ENCODE measurements around the gene NECTIN2. TPM values are rescaled to one million over a fixed set of nuclear protein-coding genes. Genes with fewer than 3 reads are reported as not detected.

NECTIN2 gene
- polyA plus RNA-seq, 1 donor from 2014 or later: not detected

GRCh38 chr19:44811122-44811419, 35.0 kb upstream of the NECTIN2 start:
- Mint-ChIP-seq H3K4me3 (no peak overlapping the region), H3K4me1 (peaks cover 0 to 5% (median 0%) of the 10 kb centered on the region in 3 donors), H3K36me3 (no peaks in the 10 kb centered on the region), H3K27me3 (peaks cover 14% of the 10 kb centered on the region), H3K27ac (no peak overlapping the region), H3K9me3 (no peaks in the 10 kb centered on the region)

DNA sequence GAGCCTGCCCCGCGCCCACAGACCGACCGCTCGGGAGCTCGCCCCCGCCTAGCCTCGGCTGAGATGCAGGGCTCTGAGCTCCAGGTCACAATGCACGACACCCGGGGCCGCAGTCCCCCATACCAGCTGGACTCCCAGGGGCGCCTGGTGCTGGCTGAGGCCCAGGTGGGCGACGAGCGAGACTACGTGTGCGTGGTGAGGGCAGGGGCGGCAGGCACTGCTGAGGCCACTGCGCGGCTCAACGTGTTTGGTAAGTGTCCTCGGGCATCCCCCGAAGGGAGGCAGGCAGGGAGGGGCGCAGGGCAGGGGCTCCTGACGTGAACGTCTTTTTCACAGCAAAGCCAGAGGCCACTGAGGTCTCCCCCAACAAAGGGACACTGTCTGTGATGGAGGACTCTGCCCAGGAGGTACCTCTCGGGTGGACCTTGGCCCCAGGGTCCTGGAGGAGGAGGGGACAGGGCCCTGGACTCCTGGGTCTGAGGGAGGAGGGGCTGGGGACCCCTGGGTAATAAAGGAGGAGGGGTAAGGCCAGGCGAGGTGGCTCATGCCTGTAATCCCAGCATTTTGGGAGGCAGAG, 33.9 kb upstream of the NECTIN2 start:
- peaks cover 0 to 5% (median 0%) of the 10 kb centered on the region in 3 donors for H3K4me1 Mint-ChIP-seq
- peaks cover 2% of the 10 kb centered on the region for H3K36me3 Mint-ChIP-seq
- H3K4me3 Mint-ChIP-seq: no peak overlapping the region
- no peak overlapping the region for H3K27ac Mint-ChIP-seq
- H3K27me3 Mint-ChIP-seq: peaks cover 13% of the 10 kb centered on the region
- H3K9me3 Mint-ChIP-seq: no peaks in the 10 kb centered on the region

- no peak overlapping the region for H3K4me3 Mint-ChIP-seq
- peaks cover 2% of the 10 kb centered on the region for H3K36me3 Mint-ChIP-seq
- peaks cover 0 to 5% (median 0%) of the 10 kb centered on the region in 3 donors for H3K4me1 Mint-ChIP-seq
- peaks cover 14% of the 10 kb centered on the region for H3K27me3 Mint-ChIP-seq
- H3K9me3 Mint-ChIP-seq: no peaks in the 10 kb centered on the region
- no peak overlapping the region for H3K27ac Mint-ChIP-seq
Measured at GRCh38 chr19:44813070-44813840, 32.8 kb upstream of the NECTIN2 start.

GRCh38 chr19:44813841-44814470, 32.1 kb upstream of the NECTIN2 start:
- Mint-ChIP-seq H3K27me3 (peaks cover 10% of the 10 kb centered on the region), H3K9me3 (no peaks in the 10 kb centered on the region), H3K36me3 (peaks cover 2% of the 10 kb centered on the region), H3K27ac (no peak overlapping the region), H3K4me1 (peaks cover 0 to 5% (median 0%) of the 10 kb centered on the region in 3 donors), H3K4me3 (no peak overlapping the region)

- H3K4me3 Mint-ChIP-seq: no peak overlapping the region
- no peaks in the 10 kb centered on the region for H3K9me3 Mint-ChIP-seq
- peaks cover 2% of the 10 kb centered on the region for H3K36me3 Mint-ChIP-seq
- no peak overlapping the region for H3K27ac Mint-ChIP-seq
- peaks cover 8% of the 10 kb centered on the region for H3K27me3 Mint-ChIP-seq
- H3K4me1 Mint-ChIP-seq: peaks cover 0 to 5% (median 0%) of the 10 kb centered on the region in 3 donors
Measured at GRCh38 chr19:44814517-44814916, 31.6 kb upstream of the NECTIN2 start.

GRCh38 chr19:44816301-44816700, 29.8 kb upstream of the NECTIN2 start:
- Mint-ChIP-seq H3K4me3 (no peak overlapping the region), H3K27me3 (peaks cover 2% of the 10 kb centered on the region), H3K27ac (no peak overlapping the region), H3K9me3 (no peaks in the 10 kb centered on the region), H3K4me1 (peaks cover 0 to 5% (median 0%) of the 10 kb centered on the region in 3 donors), H3K36me3 (peaks cover 2% of the 10 kb centered on the region)

DNA sequence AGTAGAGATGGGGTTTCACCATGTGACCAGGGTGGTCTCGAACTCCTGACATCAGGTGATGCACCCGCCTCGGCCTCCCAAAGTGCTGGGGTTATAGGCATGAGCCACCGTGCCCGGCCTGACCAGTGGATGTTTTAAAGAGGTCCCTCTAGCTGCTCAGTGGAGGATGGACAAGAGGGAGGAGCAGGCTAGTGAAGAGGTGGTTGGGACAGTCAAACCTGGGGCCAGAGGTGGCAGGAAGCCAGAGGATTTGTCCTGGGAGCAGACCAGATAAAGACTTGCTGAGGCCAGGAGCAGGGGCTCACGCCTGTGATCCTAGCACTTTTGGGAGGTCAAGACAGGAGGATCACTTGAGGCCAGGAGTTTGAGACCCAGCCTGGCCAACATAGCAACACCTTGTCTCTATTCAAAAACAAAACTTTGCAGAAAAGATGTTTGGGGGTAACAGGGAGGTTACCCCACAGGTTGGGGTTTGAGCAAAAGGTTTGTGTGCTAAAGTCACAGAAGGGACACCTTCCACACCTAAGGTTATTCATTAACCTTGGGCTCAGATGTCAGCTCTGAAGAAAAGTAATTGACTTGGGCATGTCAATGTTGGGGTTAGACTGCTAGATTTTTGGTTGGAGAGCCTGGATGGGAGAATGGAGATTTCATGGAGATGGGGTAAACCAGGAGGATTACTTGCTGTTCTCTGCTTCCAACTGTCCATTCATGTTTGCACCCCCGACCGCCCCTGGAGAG, 28.2 kb upstream of the NECTIN2 start:
- Mint-ChIP-seq H3K36me3 (peaks cover 2% of the 10 kb centered on the region), H3K4me3 (no peak overlapping the region), H3K9me3 (no peaks in the 10 kb centered on the region), H3K27me3 (peaks cover 4% of the 10 kb centered on the region), H3K4me1 (peaks cover 0 to 5% (median 0%) of the 10 kb centered on the region in 3 donors), H3K27ac (no peak overlapping the region)

GRCh38 chr19:44818466-44819031, 27.5 kb upstream of the NECTIN2 start:
- Mint-ChIP-seq H3K9me3 (no peaks in the 10 kb centered on the region), H3K4me3 (no peak overlapping the region), H3K27ac (no peak overlapping the region)

GRCh38 chr19:44819246-44819832, 26.8 kb upstream of the NECTIN2 start:
- Mint-ChIP-seq H3K4me3 (no peak overlapping the region), H3K9me3 (no peaks in the 10 kb centered on the region), H3K36me3 (peaks cover 2% of the 10 kb centered on the region), H3K27me3 (peaks cover 4% of the 10 kb centered on the region), H3K27ac (no peak overlapping the region), H3K4me1 (no peaks in the 10 kb centered on the region)

More at GRCh38 chr19:44818466-44819031, 27.5 kb upstream of the NECTIN2 start:
- Mint-ChIP-seq H3K27me3 (peaks cover 4% of the 10 kb centered on the region), H3K36me3 (peaks cover 2% of the 10 kb centered on the region), H3K4me1 (peaks cover 0 to 4% (median 0%) of the 10 kb centered on the region in 3 donors)

GRCh38 chr19:44820648-44821609, 25.2 kb upstream of the NECTIN2 start:
- Mint-ChIP-seq H3K9me3 (no peaks in the 10 kb centered on the region), H3K4me3 (no peak overlapping the region)

DNA sequence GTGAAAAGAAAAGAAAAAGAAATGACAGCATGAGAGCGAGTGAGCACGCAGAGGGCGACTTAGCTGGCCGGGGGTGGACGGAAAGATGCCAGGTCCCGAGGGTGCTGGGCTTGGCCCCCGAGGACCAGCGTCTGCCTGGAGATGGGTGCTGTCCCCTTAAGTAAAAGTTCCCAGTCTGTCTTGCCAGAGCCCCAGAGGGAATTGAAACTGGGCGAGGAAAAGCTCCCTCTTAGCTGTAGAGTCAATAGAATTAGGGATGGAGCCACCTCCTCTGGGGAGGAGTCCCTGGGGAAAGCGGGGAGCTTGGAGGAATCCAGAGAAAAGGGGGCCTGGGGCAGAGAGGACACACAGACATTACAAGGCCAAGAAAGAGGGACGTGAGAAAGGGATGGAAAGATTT, 23.9 kb upstream of the NECTIN2 start:
- H3K27ac Mint-ChIP-seq: no peak overlapping the region
- peaks cover under 1% of the 10 kb centered on the region for H3K36me3 Mint-ChIP-seq
- H3K9me3 Mint-ChIP-seq: no peaks in the 10 kb centered on the region
- no peak overlapping the region for H3K4me3 Mint-ChIP-seq
- peaks cover 6% of the 10 kb centered on the region for H3K27me3 Mint-ChIP-seq
- no peaks in the 10 kb centered on the region for H3K4me1 Mint-ChIP-seq

More at GRCh38 chr19:44820648-44821609, 25.2 kb upstream of the NECTIN2 start:
- Mint-ChIP-seq H3K36me3 (peaks cover 2% of the 10 kb centered on the region), H3K27me3 (peaks cover 7% of the 10 kb centered on the region), H3K27ac (no peak overlapping the region), H3K4me1 (no peaks in the 10 kb centered on the region)

DNA sequence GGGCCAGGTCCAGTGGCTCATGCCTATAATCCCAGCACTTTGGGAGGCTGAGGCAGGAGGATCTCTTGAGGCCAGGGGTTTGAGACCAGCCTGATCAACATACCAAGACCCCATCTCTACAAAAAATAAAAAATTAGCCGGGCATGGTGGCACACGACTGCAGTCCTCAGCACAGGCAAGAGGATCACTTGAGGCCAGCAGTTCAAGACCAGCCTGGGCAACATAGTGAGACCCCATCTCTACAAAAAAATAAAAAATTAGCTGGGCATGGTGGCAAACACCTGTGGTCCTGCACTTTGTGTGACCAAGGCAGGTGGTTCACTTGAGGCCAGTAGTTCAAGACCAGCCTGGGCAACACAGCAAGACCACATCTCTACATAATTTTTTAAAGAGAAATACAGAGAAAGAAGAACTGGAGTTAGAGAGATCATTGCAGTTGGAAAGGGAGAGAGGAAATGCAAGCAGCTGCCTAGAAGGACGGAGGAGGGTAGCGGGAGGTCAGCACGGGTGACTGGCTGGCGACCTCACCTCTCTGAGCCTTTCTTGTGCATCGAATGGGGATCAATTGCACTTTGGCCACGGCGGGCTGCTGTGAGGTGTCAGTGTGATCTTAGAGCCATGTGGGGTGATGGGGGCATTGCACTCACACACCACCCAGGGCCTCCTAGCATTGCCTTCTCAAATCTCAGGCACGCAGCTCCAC, 23.3 kb upstream of the NECTIN2 start:
- Mint-ChIP-seq H3K27ac (no peak overlapping the region), H3K4me1 (no peaks in the 10 kb centered on the region), H3K9me3 (no peaks in the 10 kb centered on the region), H3K4me3 (no peak overlapping the region), H3K36me3 (no peaks in the 10 kb centered on the region), H3K27me3 (peaks cover 5% of the 10 kb centered on the region)

- Mint-ChIP-seq H3K4me1 (no peaks in the 10 kb centered on the region), H3K9me3 (no peaks in the 10 kb centered on the region), H3K36me3 (no peaks in the 10 kb centered on the region), H3K27ac (no peak overlapping the region), H3K4me3 (no peak overlapping the region), H3K27me3 (peaks cover 5% of the 10 kb centered on the region)
Measured at GRCh38 chr19:44823373-44823698, 22.8 kb upstream of the NECTIN2 start.

Data from IgD-negative memory B cell (primary cell).